HEK293 (cell line): ENCODE measurements around the gene SRGAP2C.
"Not testable (repeated sequence)": the region's sequence is repeated elsewhere in the genome, so short reads cannot be mapped to it uniquely, and the experiment has no call there.

Experiments
- GLI4 ChIP-seq: fragments of 450-650 bp; formaldehyde crosslinking; IDR thresholded peaks from 2 replicates; pipeline ENCODE4 v1.5.1; 2016; ENCODE audit warnings: missing biosample characterization, missing genetic modification characterization
- HOXA7 ChIP-seq: sonication (generic); formaldehyde crosslinking; IDR thresholded peaks from 2 replicates; pipeline ENCODE4 v1.8.1; 2022; ENCODE audit warnings: missing genetic modification reagents, borderline replicate concordance
- SP2 ChIP-seq: fragments of 450-650 bp; formaldehyde crosslinking; IDR thresholded peaks from 2 replicates; pipeline ENCODE4 v1.5.1; 2016; ENCODE audit warnings: missing biosample characterization, missing genetic modification characterization
- ZEB2 ChIP-seq: fragments of 450-650 bp; formaldehyde crosslinking; IDR thresholded peaks from 2 replicates; pipeline ENCODE4 v1.5.1; 2016; ENCODE audit warnings: missing biosample characterization, missing genetic modification characterization
- ZNF23 ChIP-seq: fragments of 450-650 bp; formaldehyde crosslinking; IDR thresholded peaks from 2 replicates; pipeline ENCODE4 v1.5.1; 2016; ENCODE audit warnings: missing biosample characterization, missing genetic modification characterization, borderline replicate concordance
- ZNF558 ChIP-seq: fragments of 450-650 bp; formaldehyde crosslinking; IDR thresholded peaks from 2 replicates; pipeline ENCODE4 v1.5.1; 2016; ENCODE audit warnings: missing biosample characterization, missing genetic modification characterization
- ZNF777 ChIP-seq: fragments of 450-650 bp; formaldehyde crosslinking; IDR thresholded peaks from 2 replicates; pipeline ENCODE4 v1.5.1; 2017; ENCODE audit warnings: missing biosample characterization, missing genetic modification characterization, borderline replicate concordance
- TF ChIP-seq, protein P1 (sequence below): fragments of 450-650 bp; formaldehyde crosslinking; IDR thresholded peaks from 2 replicates; pipeline ENCODE4 v1.5.1; 2016; ENCODE audit warnings: missing biosample characterization, missing genetic modification characterization
- TF ChIP-seq, protein P2 (sequence below): fragments of 450-650 bp; formaldehyde crosslinking; IDR thresholded peaks from 2 replicates; pipeline ENCODE4 v1.5.1; 2016; ENCODE audit warnings: missing biosample characterization, missing genetic modification characterization, low read depth

DNA sequence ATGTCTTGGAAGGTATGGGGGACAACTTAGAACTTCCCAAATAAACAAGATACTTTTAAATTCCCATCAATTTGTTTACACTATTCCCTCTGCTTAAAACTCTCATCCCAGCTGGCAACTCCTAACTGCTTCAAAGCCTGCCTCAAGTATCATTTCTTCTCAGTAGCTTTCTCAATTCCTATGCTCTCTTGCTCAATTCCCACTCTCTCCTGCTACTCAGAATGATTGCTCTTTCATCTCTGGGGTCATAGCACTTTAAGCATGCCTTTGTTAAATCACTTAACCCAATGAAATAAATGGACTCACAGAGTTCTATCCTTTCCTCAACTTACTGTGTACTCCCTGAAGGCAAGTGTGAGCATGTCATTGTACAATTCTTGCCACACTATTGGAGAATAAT, 19.5 kb upstream of the SRGAP2C start:
- TF ChIP-seq, protein P1, sequence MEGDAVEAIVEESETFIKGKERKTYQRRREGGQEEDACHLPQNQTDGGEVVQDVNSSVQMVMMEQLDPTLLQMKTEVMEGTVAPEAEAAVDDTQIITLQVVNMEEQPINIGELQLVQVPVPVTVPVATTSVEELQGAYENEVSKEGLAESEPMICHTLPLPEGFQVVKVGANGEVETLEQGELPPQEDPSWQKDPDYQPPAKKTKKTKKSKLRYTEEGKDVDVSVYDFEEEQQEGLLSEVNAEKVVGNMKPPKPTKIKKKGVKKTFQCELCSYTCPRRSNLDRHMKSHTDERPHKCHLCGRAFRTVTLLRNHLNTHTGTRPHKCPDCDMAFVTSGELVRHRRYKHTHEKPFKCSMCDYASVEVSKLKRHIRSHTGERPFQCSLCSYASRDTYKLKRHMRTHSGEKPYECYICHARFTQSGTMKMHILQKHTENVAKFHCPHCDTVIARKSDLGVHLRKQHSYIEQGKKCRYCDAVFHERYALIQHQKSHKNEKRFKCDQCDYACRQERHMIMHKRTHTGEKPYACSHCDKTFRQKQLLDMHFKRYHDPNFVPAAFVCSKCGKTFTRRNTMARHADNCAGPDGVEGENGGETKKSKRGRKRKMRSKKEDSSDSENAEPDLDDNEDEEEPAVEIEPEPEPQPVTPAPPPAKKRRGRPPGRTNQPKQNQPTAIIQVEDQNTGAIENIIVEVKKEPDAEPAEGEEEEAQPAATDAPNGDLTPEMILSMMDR = not testable (repeated sequence)
- TF ChIP-seq HOXA7 (CRISPR knock-in tag); ZNF23; ZNF777; SP2 (tag by site-specific recombination); ZNF558 (tag by site-specific recombination); GLI4 (tag by site-specific recombination); ZEB2 (tag by site-specific recombination): not testable (repeated sequence)
- TF ChIP-seq, protein P2, sequence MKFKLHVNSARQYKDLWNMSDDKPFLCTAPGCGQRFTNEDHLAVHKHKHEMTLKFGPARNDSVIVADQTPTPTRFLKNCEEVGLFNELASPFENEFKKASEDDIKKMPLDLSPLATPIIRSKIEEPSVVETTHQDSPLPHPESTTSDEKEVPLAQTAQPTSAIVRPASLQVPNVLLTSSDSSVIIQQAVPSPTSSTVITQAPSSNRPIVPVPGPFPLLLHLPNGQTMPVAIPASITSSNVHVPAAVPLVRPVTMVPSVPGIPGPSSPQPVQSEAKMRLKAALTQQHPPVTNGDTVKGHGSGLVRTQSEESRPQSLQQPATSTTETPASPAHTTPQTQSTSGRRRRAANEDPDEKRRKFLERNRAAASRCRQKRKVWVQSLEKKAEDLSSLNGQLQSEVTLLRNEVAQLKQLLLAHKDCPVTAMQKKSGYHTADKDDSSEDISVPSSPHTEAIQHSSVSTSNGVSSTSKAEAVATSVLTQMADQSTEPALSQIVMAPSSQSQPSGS (tag by site-specific recombination) = not testable (repeated sequence)
